Neural progenitor cell (in vitro differentiated cells): ENCODE measurements around the gene MCCC2. TPM values are rescaled to one million over a fixed set of nuclear protein-coding genes. Genes with fewer than 3 reads are reported as not detected.

Experiments used
- DNase-seq: peaks from one replicate; pipeline ENCODE4 v3.0.0-alpha.2; 2016; ENCODE audit warnings: low spot score
- H2AFZ ChIP-seq: fragments of 200-600 bp; sonication (generic); replicated peaks from 2 replicates; pipeline ENCODE4 v1.6.1; 2016; ENCODE audit warnings: antibody characterized with exemption
- H3F3A ChIP-seq: fragments of 200-600 bp; sonication (generic); 2 replicates; pipeline ENCODE4 v1.6.1; 2016; ENCODE audit warnings: antibody characterized with exemption, low read depth
- H3K27ac ChIP-seq: fragments of 200-600 bp; sonication (generic); 2 replicates; pipeline ENCODE4 v1.5.1; 2016; ENCODE audit warnings: mild to moderate bottlenecking
- H3K27me3 ChIP-seq: fragments of 200-600 bp; sonication (generic); 2 replicates; pipeline ENCODE4 v1.6.1; 2016; ENCODE audit warnings: mild to moderate bottlenecking, moderate library complexity
- H3K36me3 ChIP-seq: fragments of 200-600 bp; sonication (generic); 2 replicates; pipeline ENCODE4 v1.5.1; 2016
- H3K4me1 ChIP-seq: fragments of 200-600 bp; sonication (generic); 2 replicates; pipeline ENCODE4 v1.6.1; 2016; ENCODE audit warnings: mixed run types
- H3K4me2 ChIP-seq: fragments of 200-600 bp; sonication (generic); 2 replicates; pipeline ENCODE4 v1.6.1; 2016
- H3K4me3 ChIP-seq: fragments of 200-600 bp; sonication (generic); 2 replicates; pipeline ENCODE4 v1.5.1; 2016
- H3K79me2 ChIP-seq: fragments of 200-600 bp; sonication (generic); 2 replicates; pipeline ENCODE4 v1.6.1; 2016; ENCODE audit warnings: low read depth
- H3K9ac ChIP-seq: fragments of 200-600 bp; sonication (generic); 2 replicates; pipeline ENCODE4 v1.6.1; 2016
- H3K9me3 ChIP-seq: fragments of 200-600 bp; sonication (generic); 2 replicates; pipeline ENCODE4 v1.5.1; 2016; ENCODE audit warnings: low read depth
- H4K20me1 ChIP-seq: fragments of 200-600 bp; sonication (generic); 2 replicates; pipeline ENCODE4 v1.6.1; 2016; ENCODE audit warnings: low read depth
- H3K27ac Mint-ChIP-seq: 3 replicates; pipeline ENCODE4 v1.8.0; 2021; ENCODE audit warnings: mixed read lengths
- H3K27me3 Mint-ChIP-seq: 2 replicates; pipeline ENCODE4 v1.8.0; 2022; ENCODE audit warnings: low read depth, mild to moderate bottlenecking, inconsistent platforms, moderate library complexity, mixed read lengths; ENCODE audit not compliant: insufficient read depth
- H3K36me3 Mint-ChIP-seq: 3 replicates; pipeline ENCODE4 v1.8.0; 2021; ENCODE audit warnings: mixed read lengths
- H3K4me1 Mint-ChIP-seq: 3 replicates; pipeline ENCODE4 v1.8.0; 2021; ENCODE audit warnings: mixed read lengths
- H3K4me3 Mint-ChIP-seq: 3 replicates; pipeline ENCODE4 v1.8.0; 2021; ENCODE audit warnings: mild to moderate bottlenecking, moderate library complexity, mixed read lengths
- H3K9me3 Mint-ChIP-seq: 3 replicates; pipeline ENCODE4 v1.8.0; 2020; ENCODE audit warnings: mixed read lengths
- CTCF ChIP-seq: fragments of 200-600 bp; sonication (generic); IDR thresholded peaks from 2 replicates; pipeline ENCODE4 v1.5.1; 2017; ENCODE audit warnings: antibody characterized with exemption, mild to moderate bottlenecking
- EZH2 ChIP-seq: fragments of 200-600 bp; sonication (generic); IDR thresholded peaks from 2 replicates; pipeline ENCODE4 v1.6.1; 2017; ENCODE audit warnings: antibody characterized with exemption, mild to moderate bottlenecking, moderate library complexity
- EZH2phosphoT487 ChIP-seq: fragments of 200-600 bp; sonication (generic); IDR thresholded peaks from 2 replicates; pipeline ENCODE4 v1.6.1; 2017; ENCODE audit warnings: antibody characterized with exemption
- total RNA-seq: library from RNA; depleted of rRNA; stranded (reverse); fragments of >200 nt; gene quantifications from 2 replicates; pipeline ENCODE4 v1.2.3, GENCODE V29; 2015; ENCODE audit warnings: low replicate concordance

Gene MCCC2
- total RNA-seq, 1 donor from 2014 or later: 19.8 TPM

GRCh38 chr5:71684309-71684708 is 97.2 kb downstream of the MCCC2 start:
- Histone ChIP-seq H2AFZ (no peak overlapping the region), H3K4me1 (no peaks in the 10 kb centered on the region), H3K27me3 (no peaks in the 10 kb centered on the region), H3K27ac (no peak overlapping the region), H3K79me2 (no peaks in the 10 kb centered on the region), H3F3A (no peaks in the 10 kb centered on the region), H3K4me2 (no peak overlapping the region), H4K20me1 (no peaks in the 10 kb centered on the region), H3K9ac (no peak overlapping the region), H3K4me3 (no peak overlapping the region), H3K9me3 (no peaks in the 10 kb centered on the region), H3K36me3 (no peaks in the 10 kb centered on the region)
- Mint-ChIP-seq H3K36me3 (no peaks in the 10 kb centered on the region), H3K27ac (no peak overlapping the region), H3K9me3 (peaks cover 9% of the 10 kb centered on the region), H3K27me3 (peaks cover 4% of the 10 kb centered on the region), H3K4me3 (no peak overlapping the region), H3K4me1 (peaks cover 3% of the 10 kb centered on the region)
- no peak for TF ChIP-seq EZH2phosphoT487
- no peak for DNase-seq

GRCh38 chr5:71693828-71694427 is 106.8 kb downstream of the MCCC2 start:
- Histone ChIP-seq H2AFZ (peak overlapping the region; percentile 89), H3K9me3 (no peaks in the 10 kb centered on the region), H3K27ac (no peak overlapping the region), H3K27me3 (no peaks in the 10 kb centered on the region), H3K79me2 (no peaks in the 10 kb centered on the region), H3K4me3 (no peak overlapping the region), H3K4me1 (peaks cover 11% of the 10 kb centered on the region), H3F3A (no peaks in the 10 kb centered on the region), H3K4me2 (peak overlapping the region; percentile 56), H3K36me3 (no peaks in the 10 kb centered on the region), H4K20me1 (no peaks in the 10 kb centered on the region), H3K9ac (no peak overlapping the region)
- Mint-ChIP-seq H3K27me3 (peaks cover 2% of the 10 kb centered on the region), H3K36me3 (no peaks in the 10 kb centered on the region), H3K4me3 (peak overlapping the region; percentile 29), H3K4me1 (peaks cover 17% of the 10 kb centered on the region), H3K9me3 (no peaks in the 10 kb centered on the region), H3K27ac (peak overlapping the region; percentile 65)
- TF ChIP-seq EZH2phosphoT487: no peak
- DNase-seq: peak; percentile 32

- H3K27ac Mint-ChIP-seq: no peak overlapping the region
- TF ChIP-seq EZH2phosphoT487 (no peak), CTCF (no peak), EZH2 (no peak)
- peaks cover 2% of the 10 kb centered on the region for H3K27me3 Mint-ChIP-seq
- Histone ChIP-seq H3F3A (no peaks in the 10 kb centered on the region), H3K4me1 (peaks cover 11% of the 10 kb centered on the region), H3K4me2 (no peak overlapping the region), H3K27me3 (no peaks in the 10 kb centered on the region), H3K36me3 (no peaks in the 10 kb centered on the region), H3K4me3 (no peak overlapping the region), H3K9me3 (no peaks in the 10 kb centered on the region), H3K27ac (no peak overlapping the region), H3K9ac (no peak overlapping the region), H2AFZ (no peak overlapping the region), H4K20me1 (no peaks in the 10 kb centered on the region), H3K79me2 (no peaks in the 10 kb centered on the region)
- H3K36me3 Mint-ChIP-seq: no peaks in the 10 kb centered on the region
- no peak overlapping the region for H3K4me3 Mint-ChIP-seq
- H3K4me1 Mint-ChIP-seq: peaks cover 19% of the 10 kb centered on the region
- no peaks in the 10 kb centered on the region for H3K9me3 Mint-ChIP-seq
- no peak for DNase-seq
Observed at GRCh38 chr5:71695071-71695470, 107.9 kb downstream of the MCCC2 start.

GRCh38 chr5:71695595-71695994 is 108.5 kb downstream of the MCCC2 start:
- H3F3A ChIP-seq: no peaks in the 10 kb centered on the region
- no peak for TF ChIP-seq EZH2
- no peak for TF ChIP-seq EZH2phosphoT487
- no peak for TF ChIP-seq CTCF
- H3K27ac Mint-ChIP-seq: no peak overlapping the region

More at GRCh38 chr5:71695595-71695994, 108.5 kb downstream of the MCCC2 start:
- Histone ChIP-seq H3K4me3 (no peak overlapping the region), H3K79me2 (no peaks in the 10 kb centered on the region), H3K27ac (no peak overlapping the region), H2AFZ (no peak overlapping the region), H3K9ac (no peak overlapping the region), H3K9me3 (no peaks in the 10 kb centered on the region), H3K27me3 (no peaks in the 10 kb centered on the region), H3K4me1 (peaks cover 11% of the 10 kb centered on the region), H4K20me1 (no peaks in the 10 kb centered on the region), H3K36me3 (no peaks in the 10 kb centered on the region), H3K4me2 (no peak overlapping the region)
- H3K36me3 Mint-ChIP-seq: no peaks in the 10 kb centered on the region
- no peak overlapping the region for H3K4me3 Mint-ChIP-seq
- H3K27me3 Mint-ChIP-seq: peaks cover 2% of the 10 kb centered on the region
- no peak for DNase-seq
- H3K4me1 Mint-ChIP-seq: peaks cover 23% of the 10 kb centered on the region
- H3K9me3 Mint-ChIP-seq: no peaks in the 10 kb centered on the region
